Activated CD4-positive, alpha-beta T cell treated with anti-CD3 and anti-CD28 coated beads for 24 hours (primary cell): ENCODE results near the gene RAI14.
"Not testable (repeated sequence)": the region's sequence is repeated elsewhere in the genome, so short reads cannot be mapped to it uniquely, and the experiment has no call there.

Source experiments
- DNase-seq, 2 donors: peaks; one replicate each; pipeline ENCODE4 v3.0.0-alpha.2; 2020; ENCODE audit warnings: low read depth in 2 of 2

Gene RAI14

DNA sequence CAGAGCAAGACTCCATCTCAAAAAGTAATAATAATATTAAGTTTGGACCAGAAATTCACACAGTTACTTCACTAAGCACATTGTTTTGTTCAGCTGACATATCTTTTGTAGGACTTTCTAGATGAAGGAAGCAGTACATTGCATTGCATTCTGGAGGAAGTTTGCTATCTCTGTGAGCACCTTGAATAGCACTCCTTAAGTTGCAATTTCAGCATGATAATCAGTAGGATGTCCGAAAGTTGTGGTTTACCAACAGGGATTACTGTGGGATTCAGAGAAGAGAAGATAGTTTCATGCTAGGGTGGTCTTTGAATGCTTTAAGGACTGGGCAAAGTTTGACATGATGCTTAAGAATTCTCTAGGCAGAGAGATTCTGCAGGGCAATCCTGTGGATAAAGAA, 164.5 kb downstream of the RAI14 start:
- DNase-seq, result no peak

DNA sequence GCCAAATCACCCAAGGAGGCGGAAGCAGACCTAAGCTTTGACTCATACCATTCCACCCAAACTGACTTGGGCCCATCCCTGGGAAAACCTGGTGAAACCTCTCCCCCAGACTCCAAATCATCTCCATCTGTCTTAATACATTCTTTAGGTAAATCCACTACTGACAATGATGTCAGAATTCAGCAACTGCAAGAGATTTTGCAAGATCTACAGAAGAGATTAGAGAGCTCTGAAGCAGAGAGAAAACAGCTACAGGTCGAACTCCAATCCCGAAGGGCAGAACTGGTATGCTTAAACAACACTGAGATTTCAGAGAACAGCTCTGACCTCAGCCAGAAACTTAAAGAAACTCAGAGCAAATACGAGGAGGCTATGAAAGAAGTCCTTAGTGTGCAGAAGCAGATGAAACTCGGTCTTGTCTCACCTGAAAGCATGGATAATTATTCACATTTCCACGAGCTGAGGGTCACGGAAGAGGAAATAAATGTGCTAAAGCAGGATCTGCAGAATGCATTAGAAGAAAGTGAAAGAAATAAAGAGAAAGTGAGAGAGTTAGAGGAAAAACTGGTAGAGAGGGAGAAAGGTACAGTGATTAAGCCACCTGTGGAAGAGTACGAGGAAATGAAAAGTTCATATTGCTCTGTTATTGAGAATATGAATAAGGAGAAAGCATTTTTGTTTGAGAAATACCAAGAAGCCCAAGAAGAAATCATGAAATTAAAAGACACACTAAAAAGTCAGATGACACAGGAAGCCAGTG, 167.0 kb downstream of the RAI14 start:
- DNase-seq, result no peak

DNA sequence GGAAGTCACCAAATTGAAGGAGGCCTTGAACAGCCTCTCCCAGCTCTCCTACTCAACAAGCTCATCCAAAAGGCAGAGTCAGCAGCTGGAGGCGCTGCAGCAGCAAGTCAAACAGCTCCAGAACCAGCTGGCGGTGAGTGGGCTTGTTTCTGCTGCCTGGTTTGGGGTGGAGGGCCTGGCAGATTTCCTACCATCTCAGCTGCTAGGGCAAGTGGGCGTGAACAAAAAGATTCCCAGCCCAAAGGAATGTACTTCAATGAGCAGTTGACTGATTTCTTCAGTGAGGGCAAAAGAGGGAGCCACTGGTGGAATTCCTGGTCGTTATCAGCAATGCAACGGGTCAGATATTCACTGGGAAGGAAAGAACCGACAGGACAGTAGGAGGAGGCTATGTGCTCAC, 170.2 kb downstream of the RAI14 start:
- no peak for DNase-seq

DNA sequence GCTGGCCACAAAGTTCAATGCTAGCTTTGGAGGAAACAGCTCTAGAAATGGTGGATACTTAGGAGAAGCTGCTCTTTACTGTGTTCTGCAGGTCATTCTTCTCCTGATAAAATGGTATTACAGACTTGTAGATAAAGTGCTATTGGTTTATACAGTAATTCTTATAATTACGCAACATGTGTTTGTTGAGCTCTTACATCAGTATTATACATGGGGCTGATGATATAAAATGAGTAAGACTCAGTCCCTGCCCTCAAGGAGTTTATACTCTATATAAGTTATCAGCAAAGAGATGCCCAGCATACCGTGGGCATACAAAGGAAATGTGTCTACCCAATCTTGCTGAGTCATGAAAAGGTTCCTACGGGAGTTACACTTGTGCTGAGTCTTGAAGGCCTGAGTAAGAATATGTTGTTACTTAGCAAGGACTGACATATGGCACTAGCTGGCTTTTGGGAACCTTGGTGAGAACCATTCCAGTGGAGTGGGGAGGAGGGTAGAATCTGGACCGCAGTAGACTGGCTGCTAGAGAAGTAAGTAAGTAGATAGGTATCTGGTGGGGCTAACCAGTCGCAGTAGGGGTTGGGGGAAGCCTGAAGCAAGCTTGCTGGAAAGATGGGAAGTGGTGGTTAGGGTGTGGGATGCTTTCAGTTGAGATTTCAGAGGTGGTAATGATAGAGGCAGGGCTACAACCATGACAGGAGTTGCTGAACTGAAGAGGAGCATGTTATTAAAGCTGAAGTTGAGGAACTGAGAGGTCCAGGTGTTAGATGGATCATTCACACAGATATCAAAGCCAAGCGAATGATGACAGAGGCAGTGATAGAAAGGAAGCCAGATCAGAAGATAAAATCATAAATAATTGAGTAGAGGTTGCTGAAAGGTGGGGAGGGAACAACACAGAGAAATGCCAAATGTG, 171.7 kb downstream of the RAI14 start:
- DNase-seq, result no peak

DNA sequence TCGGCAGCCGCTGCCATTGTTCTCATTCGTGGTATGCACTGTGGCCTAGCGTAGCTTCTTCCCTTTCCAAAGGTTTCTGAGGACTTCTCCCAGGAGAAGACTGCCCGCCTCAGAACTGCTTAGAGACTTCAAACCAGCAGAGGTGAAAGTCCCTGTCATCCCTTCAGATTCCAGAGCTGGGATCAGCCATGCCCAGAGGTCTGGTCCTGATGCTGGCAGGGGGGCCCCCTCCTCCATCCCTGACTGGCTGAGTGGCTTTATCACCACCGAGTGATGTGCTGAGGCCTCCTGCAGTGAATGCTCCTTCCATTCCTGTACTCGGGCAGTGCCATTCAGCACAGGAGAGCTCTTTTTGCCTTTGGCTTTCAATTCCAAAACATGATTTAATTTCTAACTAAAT, 174.7 kb downstream of the RAI14 start:
- not testable (repeated sequence) for DNase-seq

DNA sequence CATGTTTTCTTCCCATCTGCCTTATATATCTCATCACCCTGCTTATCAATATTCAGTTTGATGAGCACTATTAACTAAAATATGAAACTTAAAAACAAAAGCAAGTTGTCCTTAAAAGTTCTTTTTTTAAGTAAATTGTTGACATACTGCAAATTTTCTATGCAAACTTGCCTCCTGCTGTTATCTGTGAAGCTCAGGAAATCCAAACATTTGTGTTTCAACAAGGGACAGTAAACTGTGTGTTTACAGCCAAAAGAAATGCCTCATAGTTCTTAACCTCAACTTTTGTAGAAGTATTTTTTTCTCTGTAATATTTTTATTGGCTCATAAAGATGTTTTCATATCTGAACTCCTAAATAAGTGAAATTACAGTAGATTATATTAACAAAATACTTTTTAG, 175.2 kb downstream of the RAI14 start:
- DNase-seq, result no peak

DNA sequence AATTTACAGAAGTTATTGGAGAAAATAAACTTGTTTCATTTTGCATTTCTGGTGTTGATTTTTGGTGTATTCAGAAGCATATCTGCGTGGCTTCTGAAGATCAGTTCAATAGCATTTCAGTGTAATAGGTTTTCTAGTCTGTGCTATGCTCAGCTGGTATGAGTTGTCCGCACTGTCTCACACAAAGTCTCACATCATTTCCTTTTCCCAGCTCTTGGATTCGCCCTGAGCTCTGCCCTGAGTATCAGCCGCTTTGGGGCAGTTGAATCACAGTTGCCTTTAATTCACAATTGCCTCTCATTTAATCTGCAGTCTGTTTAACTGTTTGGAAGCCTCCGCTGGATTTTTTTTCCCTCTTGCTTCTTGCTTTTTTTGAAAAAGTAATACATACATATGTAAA, 176.4 kb downstream of the RAI14 start:
- no peak for DNase-seq

DNA sequence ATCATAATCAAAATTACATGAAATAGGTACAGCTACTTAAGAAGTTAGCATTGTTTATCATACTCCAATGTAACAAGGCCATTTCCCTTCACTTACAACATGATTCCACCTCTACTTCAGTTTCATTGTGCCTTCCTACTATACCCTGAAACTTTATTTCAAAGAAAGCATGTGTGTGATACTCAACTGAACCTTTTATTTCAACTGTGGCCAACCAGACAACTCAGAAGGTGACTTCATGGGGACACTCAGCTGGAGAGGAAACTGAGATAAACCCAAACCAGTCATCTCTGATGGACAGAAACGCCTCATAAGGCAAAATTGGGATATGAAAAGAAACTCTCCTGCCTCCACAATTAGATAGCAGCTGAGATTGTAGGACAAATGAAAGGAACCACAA, 177.0 kb downstream of the RAI14 start:
- no peak for DNase-seq

DNA sequence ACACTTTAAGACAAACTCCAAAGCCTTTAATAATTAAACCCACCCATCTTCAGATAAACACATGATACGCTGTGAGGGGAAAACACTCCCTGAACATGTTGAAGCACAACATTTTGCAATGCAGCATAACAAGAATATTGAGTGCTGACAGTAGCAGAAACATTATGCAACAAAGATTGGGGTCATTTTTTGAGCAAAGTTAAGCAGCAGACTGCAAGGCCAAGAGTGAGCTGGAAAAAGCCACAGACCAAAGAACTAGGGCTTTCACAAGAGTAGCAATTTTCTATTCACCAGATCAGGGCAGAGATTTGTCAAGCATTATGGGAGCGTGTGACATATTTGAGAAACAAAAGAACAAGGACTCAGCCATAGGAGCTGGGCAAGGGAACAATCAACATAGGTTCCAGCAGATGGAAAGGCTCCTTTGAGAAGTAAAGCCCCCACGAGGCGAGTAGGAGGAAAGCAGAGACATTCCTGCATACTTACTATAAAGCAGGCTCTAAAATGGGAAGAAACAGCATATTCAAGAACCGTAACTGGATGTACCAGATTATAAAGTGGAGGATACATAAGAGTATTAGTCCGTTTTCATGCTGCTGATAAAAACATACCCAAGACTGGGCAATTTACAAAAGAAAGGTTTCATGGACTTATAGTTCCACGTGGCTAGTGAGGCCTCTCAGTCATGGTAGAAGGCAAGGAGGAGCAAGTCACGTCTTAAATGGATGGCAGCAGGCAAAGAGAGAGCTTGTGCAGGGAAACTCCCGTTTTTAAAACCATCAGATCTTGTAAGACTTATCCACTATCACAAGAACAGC, 178.1 kb downstream of the RAI14 start:
- no peak for DNase-seq

DNA sequence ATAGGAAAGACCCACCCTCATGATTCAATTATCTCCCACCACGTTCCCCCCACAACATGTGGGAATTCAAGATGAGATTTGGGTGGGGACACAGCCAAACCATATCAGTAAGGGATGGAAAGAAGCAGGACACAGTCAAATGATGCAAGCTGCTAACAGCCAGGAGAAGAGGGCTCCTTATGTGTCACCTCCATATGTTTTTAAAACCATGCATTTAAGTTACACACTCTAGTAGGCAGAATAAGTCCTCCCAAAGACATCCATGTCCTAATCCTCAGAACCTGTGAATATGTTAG, 178.6 kb downstream of the RAI14 start:
- DNase-seq, result no peak

DNA sequence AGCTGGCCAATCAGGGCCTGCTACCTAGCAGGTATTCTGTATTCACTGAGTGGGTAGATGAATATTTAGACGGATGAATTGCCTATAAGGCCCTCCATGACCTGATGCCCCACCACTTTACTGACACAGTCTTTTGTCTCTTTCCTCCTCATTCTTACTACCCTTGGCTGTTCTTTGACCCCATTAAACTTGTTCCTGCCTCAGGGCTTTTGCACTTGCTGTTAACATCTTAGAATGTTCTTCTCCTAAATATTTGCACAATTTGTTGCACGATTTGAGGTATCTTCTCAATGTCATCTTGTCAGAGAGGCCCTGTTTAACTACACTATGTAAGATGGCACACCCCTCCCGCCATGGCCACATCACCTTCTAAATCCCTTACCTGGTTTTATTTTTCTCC, 179.5 kb downstream of the RAI14 start:
- DNase-seq, result no peak

DNA sequence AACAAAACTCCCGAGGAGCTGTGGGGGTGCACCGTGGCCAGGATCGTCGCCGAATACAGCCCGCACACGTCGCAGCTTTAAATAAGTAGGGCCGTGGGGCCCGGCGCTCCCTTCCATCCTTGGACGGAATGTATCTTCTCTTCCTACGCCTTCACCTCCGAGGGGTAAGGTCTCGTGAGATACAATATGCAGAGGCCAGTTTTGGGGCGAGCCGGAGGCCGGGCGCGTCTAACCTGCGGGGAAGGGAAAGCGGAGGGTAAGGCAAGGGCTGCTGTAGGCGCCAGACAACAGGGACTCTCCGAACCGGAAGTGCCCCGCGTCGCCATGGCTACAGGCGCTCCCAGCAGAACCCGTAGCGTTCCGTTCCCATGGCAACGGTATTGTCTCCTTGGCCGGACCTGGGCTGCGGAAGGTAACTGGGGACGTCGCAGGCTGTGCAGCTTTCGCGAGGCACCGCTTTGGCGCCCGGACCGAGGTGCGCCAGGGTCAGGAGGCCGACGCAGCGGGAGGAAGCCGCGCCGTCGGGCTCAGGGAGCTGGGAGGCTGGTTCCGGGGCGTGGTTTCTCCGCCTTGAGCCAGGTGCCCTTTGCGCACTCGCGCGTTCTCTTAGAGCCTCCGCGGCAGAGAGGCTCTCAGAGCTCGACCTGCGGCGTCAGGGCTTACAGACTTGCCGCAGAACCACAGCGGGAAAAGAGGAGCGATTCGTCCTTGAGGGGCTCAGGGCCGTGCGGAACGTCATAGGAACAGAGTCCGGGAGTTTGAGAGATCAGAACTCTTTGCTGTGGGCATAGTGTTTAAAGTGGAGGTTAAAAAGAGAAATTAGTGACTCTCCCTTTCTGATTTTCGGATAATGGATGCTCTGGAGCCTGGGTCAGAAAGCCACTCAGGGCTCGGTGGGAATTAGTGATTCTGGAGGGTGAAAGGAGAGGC, 182.9 kb downstream of the RAI14 start, which contains the start of gene TTC23L:
TSS of gene TTC23L (plus strand) at position 380 of the 930 bp plus-strand sequence. CDS start 1,508 bp downstream, outside the sequence.
- DNase-seq, result peak; percentile 77 to 80

DNA sequence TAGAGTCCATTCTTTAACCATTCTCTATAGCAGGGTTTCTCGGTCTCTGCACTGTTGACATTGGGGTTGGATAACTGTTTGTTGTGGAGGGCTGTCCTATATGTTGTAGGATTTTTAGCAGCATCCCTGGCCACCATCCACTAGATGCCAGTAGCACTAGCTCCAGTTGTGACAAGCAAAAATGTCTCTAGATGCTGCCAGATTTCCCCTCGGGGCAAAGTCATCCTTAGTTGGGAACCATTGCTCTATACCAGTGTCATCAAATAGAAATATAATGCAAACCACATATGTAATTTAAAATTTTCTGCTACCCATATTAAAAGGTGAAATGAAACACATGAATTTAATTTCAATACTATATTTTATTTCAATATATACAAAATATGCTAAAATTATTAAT, 185.7 kb downstream of the RAI14 start:
- DNase-seq, result no peak

DNA sequence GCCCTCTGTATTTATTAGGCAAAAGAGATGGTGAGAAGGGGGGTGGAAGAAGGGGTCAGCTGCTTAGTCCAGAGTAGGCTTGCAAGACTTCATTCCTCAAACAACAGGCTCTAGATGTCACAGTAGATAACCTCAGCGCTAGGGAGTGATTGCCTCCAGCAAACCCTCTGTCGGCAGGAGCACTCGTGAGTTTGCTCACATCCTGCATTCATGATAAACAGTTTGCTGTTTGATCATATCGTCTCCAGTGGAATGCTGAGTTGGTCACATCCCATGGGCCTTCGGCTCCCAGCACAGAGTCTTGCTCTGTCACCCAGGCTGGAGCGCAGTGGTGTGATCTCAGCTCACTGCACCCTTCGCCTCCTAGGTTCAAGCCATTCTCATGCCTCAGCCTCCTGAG, 186.4 kb downstream of the RAI14 start:
- DNase-seq, result no peak

DNA sequence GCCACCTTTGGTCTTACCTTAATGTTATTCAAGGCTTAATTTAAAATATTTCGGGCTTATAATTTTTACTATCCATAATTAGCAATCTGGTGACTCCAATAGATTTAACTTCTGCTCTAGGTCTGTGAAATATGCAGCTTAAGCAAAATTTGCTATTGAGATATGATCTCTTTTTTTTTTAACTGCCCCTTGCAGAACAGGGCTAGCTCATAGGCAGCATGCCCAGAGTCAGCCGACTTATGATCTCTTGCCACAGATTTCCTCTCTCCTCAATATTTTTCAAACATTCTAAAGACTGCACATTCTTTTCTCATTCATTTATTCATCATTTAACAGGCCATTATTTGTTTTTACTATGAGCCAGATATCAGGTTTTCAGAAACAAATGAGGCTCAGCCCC, 187.4 kb downstream of the RAI14 start:
- DNase-seq, result no peak

DNA sequence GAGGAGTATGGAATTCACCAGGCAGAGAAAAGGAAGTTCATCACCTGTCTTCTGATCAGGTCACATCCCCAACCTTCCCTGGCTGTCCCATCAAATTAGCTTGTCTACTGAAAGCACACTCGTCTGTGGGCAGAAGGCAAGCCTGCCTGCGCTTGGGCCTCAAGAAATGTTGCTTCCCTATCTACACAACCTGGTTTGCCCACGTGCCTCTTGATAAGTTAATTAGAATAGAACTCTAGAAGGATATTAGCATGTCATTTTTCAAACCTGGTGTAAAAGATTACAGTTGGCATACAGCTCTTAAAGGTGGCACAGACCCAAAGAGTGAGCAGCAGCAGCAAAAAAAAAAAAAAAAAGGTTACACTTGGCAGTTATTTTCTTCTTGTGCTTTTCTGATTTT, 188.0 kb downstream of the RAI14 start:
- no peak for DNase-seq

DNA sequence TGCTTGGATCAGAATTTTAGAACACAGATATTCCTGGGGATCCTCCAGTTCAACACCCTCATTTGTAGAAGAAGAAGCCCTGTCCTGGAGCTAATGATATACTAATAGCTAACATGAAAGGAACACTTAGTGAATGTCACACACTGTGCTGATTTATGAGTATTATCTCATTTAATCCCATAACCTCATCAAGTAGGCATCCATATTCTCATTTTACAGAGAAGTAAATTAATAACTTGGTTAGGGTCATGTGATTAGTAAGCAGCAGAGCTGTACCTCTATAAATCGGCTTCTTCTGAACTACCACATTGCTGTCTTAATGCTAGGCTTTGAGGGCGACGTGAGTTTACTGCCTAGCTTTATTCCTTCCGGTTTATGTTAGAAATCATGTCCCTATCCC, 188.9 kb downstream of the RAI14 start:
- DNase-seq, result no peak

DNA sequence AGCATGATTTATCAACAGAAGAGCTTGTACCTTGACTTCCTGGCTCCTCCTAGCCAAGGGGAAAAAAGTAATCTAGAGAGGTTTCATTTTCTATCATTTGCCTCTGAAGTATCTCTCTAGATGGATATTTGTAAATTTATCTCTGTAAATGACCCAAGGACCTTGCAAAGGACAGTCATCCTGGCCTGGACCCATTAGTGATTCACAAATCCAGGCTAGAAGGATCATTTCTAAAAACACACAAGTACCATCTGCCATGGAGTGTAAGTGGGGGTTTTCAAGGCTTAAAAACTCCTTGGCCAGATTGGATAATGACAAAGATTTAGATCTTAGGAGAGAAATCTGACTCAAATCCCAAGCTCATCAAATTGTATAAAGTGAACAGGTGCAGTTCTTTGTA, 190.9 kb downstream of the RAI14 start:
- no peak for DNase-seq

DNA sequence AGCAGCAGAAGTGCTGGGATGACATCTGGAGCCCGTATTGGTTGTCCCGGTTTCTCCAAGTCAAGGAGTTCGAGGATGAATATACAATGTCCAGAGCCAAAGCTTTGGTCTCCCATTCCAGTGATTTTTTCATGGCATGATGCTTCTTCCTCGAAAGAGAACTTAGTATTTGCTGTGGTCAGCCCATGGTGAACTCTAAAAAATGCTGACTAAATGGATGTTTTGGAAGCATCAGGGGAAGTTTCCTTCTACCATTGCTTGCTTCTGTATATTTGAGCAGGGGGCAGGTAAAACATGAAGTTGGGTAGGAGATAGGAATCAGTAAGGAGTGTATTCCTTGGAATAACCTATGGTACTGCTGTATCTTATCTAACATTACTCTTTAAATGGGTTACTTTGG, 191.4 kb downstream of the RAI14 start:
- no peak for DNase-seq

DNA sequence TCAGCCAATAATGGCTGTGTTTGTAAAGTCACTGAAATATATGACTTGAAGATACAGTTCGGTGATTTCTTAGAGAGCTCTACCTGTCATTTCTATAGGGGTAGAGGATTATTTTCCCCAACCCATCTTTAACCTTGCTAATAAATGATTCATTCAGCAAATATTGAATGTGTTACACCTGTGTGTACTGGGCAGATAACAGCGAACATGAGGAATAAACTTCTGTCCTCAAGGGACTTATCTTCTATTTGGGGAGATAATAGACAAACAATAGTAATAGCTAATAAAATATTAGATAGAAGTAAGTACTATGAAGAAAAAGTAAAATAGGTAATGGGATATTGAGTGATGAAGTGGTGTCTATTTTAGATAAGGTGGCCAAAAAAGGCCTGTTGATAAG, 192.1 kb downstream of the RAI14 start:
- DNase-seq, result no peak

DNA sequence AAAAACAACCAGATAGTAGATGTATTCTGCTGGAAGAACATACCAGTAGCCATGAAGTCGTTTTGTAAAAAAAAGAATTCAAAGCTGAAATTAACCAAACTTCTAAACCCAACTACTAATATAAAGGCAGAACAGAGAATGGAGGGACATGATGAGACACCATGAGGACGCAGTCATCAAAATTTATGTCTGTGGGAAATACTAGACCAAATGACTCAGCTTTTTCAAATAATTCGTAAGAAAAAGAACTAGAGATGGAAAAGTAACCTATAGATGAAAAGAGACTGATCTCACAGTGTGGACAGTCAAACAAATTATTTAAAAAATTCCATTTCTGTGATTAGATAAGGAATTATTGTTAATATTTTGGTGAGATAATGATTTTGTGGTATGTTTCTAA, 193.1 kb downstream of the RAI14 start:
- no peak for DNase-seq
